Spleen (tissue), 7 donors: ENCODE measurements around the gene OR10H2.
"Not testable (repeated sequence)": the region's sequence is repeated elsewhere in the genome, so short reads cannot be mapped to it uniquely, and the experiment has no call there.

Experiments used
- CTCF ChIP-seq, 11 experiments: fragments of 200-600 bp in 7 of 11; fragments of 450-650 bp in 4 of 11; sonication (generic) in 4 of 11; IDR thresholded peaks in 8 of 11; conservative IDR thresholded peaks in 3 of 11; 1 replicate in 7 of 11; 2 replicates in 4 of 11; pipeline versions ENCODE4 v1.4.0 to v1.8.0; 2016 to 2021; ENCODE audit warnings: antibody characterized with exemption in 11 of 11, inconsistent platforms in 4 of 11, mild to moderate bottlenecking in 1 of 11
- POLR2A ChIP-seq, 3 donors: fragments of 450-650 bp; IDR thresholded peaks; one replicate each; pipeline ENCODE4 v1.5.1; 2017; ENCODE audit warnings: antibody characterized with exemption in 3 of 3, mild to moderate bottlenecking in 1 of 3
- donor health status: DM: no; HTN: no; CAD: no; lungs with moderate emphysema.
- donor health status: DM: no; HTN: no; CAD: no.
- donor health status: DM: no; HTN: no; CAD: no.

GRCh38 chr19:15679865-15680264 lies 48.0 kb upstream of the OR10H2 start:
- TF ChIP-seq CTCF (IDR thresholded peaks at IDR 0.05 in 8 of 11, conservative IDR thresholded peaks at IDR 0.05 in 3 of 11); POLR2A (IDR thresholded peaks at IDR 0.05): not testable (repeated sequence)
